Measurements from ENCODE around the gene ZNF134. TPM values are rescaled to one million over a fixed set of nuclear protein-coding genes. Genes with fewer than 3 reads are reported as not detected.

The ZNF134 gene
- polyA plus RNA-seq, 5 donors = 21.3 to 28.9 (median 26.7) TPM

Other genes starting within 250 kb of the ZNF134 start
- gene ZNF548, start 224.4 kb upstream of the ZNF134 start, polyA plus RNA-seq (ENCODE audit: insufficient read depth in 1 of 5, insufficient read length in 5 of 5, low replicate concordance in 1 of 5) = 10 to 100 TPM; 25.4 to 49.6 (median 37.1) TPM
- gene ZNF17, start 203.1 kb upstream of the ZNF134 start, polyA plus RNA-seq (ENCODE audit: insufficient read depth in 1 of 5, insufficient read length in 5 of 5, low replicate concordance in 1 of 5) = 10 to 100 TPM in 4 of 5 donors, 1 to 10 TPM in 1; 9.1 to 17.1 (median 15.8) TPM
- 10 to 100 TPM in 4 of 5 donors, 1 to 10 TPM in 1; 8.7 to 13.1 (median 11.9) TPM for gene ZNF749, start 178.9 kb upstream of the ZNF134 start, polyA plus RNA-seq (ENCODE audit: insufficient read depth in 1 of 5, insufficient read length in 5 of 5, low replicate concordance in 1 of 5)
- gene VN1R1, start 157.1 kb upstream of the ZNF134 start, polyA plus RNA-seq (ENCODE audit: insufficient read depth in 1 of 5, insufficient read length in 5 of 5, low replicate concordance in 1 of 5) = 1 to 10 TPM; 2.3 to 5.4 (median 4.5) TPM
- gene ZNF772, start 136.7 kb upstream of the ZNF134 start, polyA plus RNA-seq (ENCODE audit: insufficient read depth in 1 of 5, insufficient read length in 5 of 5, low replicate concordance in 1 of 5) = 10 to 100 TPM in 4 of 5 donors, 1 to 10 TPM in 1; 8.4 to 22.1 (median 19.2) TPM
- 10 to 100 TPM; 19.5 to 32.5 (median 22.7) TPM for gene ZNF419, start 126.5 kb upstream of the ZNF134 start, polyA plus RNA-seq (ENCODE audit: insufficient read depth in 1 of 5, insufficient read length in 5 of 5, low replicate concordance in 1 of 5)
- 10 to 100 TPM; 12.1 to 17.5 (median 16.5) TPM for gene ZNF773, start 114.3 kb upstream of the ZNF134 start, polyA plus RNA-seq (ENCODE audit: insufficient read depth in 1 of 5, insufficient read length in 5 of 5, low replicate concordance in 1 of 5)
- gene ZNF549, start 86.9 kb upstream of the ZNF134 start, polyA plus RNA-seq (ENCODE audit: insufficient read depth in 1 of 5, insufficient read length in 5 of 5, low replicate concordance in 1 of 5) = 10 to 100 TPM; 15.0 to 21.2 (median 20.1) TPM
- gene ZNF550, start 54.4 kb upstream of the ZNF134 start, polyA plus RNA-seq (ENCODE audit: insufficient read depth in 1 of 5, insufficient read length in 5 of 5, low replicate concordance in 1 of 5) = 10 to 100 TPM; 16.2 to 31.2 (median 23.6) TPM
- 1 to 10 TPM; 6.6 to 9.3 (median 8.2) TPM for gene ZNF416, start 35.3 kb upstream of the ZNF134 start, polyA plus RNA-seq (ENCODE audit: insufficient read depth in 1 of 5, insufficient read length in 5 of 5, low replicate concordance in 1 of 5)
- gene ZIK1, start 30.1 kb upstream of the ZNF134 start, polyA plus RNA-seq (ENCODE audit: insufficient read depth in 1 of 5, insufficient read length in 5 of 5, low replicate concordance in 1 of 5) = 10 to 100 TPM; 11.4 to 23.8 (median 17.6) TPM
- gene ZNF530, start 14.4 kb upstream of the ZNF134 start, polyA plus RNA-seq (ENCODE audit: insufficient read depth in 1 of 5, insufficient read length in 5 of 5, low replicate concordance in 1 of 5) = 1 to 10 TPM; 4.8 to 7.7 (median 6.0) TPM
- 10 to 100 TPM; 31.0 to 45.4 (median 42.8) TPM for gene ZNF211, start 18.9 kb downstream of the ZNF134 start, polyA plus RNA-seq (ENCODE audit: insufficient read depth in 1 of 5, insufficient read length in 5 of 5, low replicate concordance in 1 of 5)
- gene ZSCAN4, start 54.7 kb downstream of the ZNF134 start, polyA plus RNA-seq (ENCODE audit: insufficient read depth in 1 of 5, insufficient read length in 5 of 5, low replicate concordance in 1 of 5) = under 1 TPM; 0.13 to 0.18 (median 0.15) TPM
- 10 to 100 TPM; 12.9 to 22.0 (median 18.7) TPM for gene ZNF551, start 67.7 kb downstream of the ZNF134 start, polyA plus RNA-seq (ENCODE audit: insufficient read depth in 1 of 5, insufficient read length in 5 of 5, low replicate concordance in 1 of 5)
- 10 to 100 TPM; 27.8 to 50.7 (median 41.1) TPM for gene ZNF154, start 95.0 kb downstream of the ZNF134 start, polyA plus RNA-seq (ENCODE audit: insufficient read depth in 1 of 5, insufficient read length in 5 of 5, low replicate concordance in 1 of 5)
- 10 to 100 TPM; 17.5 to 25.8 (median 25.1) TPM for gene ZNF671, start 113.4 kb downstream of the ZNF134 start, polyA plus RNA-seq (ENCODE audit: insufficient read depth in 1 of 5, insufficient read length in 5 of 5, low replicate concordance in 1 of 5)
- gene ZNF776, start 132.6 kb downstream of the ZNF134 start, polyA plus RNA-seq (ENCODE audit: insufficient read depth in 1 of 5, insufficient read length in 5 of 5, low replicate concordance in 1 of 5) = 10 to 100 TPM; 25.0 to 44.2 (median 40.5) TPM
- 10 to 100 TPM; 21.5 to 33.9 (median 29.1) TPM for gene ZNF586, start 155.4 kb downstream of the ZNF134 start, polyA plus RNA-seq (ENCODE audit: insufficient read depth in 1 of 5, insufficient read length in 5 of 5, low replicate concordance in 1 of 5)
- gene ZNF552, start 200.7 kb downstream of the ZNF134 start, polyA plus RNA-seq (ENCODE audit: insufficient read depth in 1 of 5, insufficient read length in 5 of 5, low replicate concordance in 1 of 5) = 10 to 100 TPM; 12.4 to 18.1 (median 16.4) TPM
- gene ZNF587B, start 216.1 kb downstream of the ZNF134 start, polyA plus RNA-seq (ENCODE audit: insufficient read depth in 1 of 5, insufficient read length in 5 of 5, low replicate concordance in 1 of 5) = 10 to 100 TPM in 4 of 5 donors, 1 to 10 TPM in 1; 9.5 to 17.0 (median 13.7) TPM
- 10 to 100 TPM; 23.3 to 39.1 (median 34.8) TPM for gene ZNF587, start 235.6 kb downstream of the ZNF134 start, polyA plus RNA-seq (ENCODE audit: insufficient read depth in 1 of 5, insufficient read length in 5 of 5, low replicate concordance in 1 of 5)

Measured in right lung (tissue), 5 donors.